Posterior cingulate gyrus (tissue), 11 donors: ENCODE measurements around the gene NDUFS1.
A peak's percentile ranks its signal among the peaks of the same experiment; 100 is the strongest.
"Not testable (repeated sequence)": the region's sequence is repeated elsewhere in the genome, so short reads cannot be mapped to it uniquely, and the experiment has no call there.

Experiments
- DNase-seq, 10 donors: peaks; one replicate each; pipeline versions ENCODE4 v3.0.0 to v3.0.0-alpha.2; 2020 to 2021; ENCODE audit warnings: mixed read lengths in 3 of 10
- intact Hi-C: fragments of 100-400 bp; cut with DNase I; formaldehyde crosslinking; loops from one replicate; pipeline ENCODE4 v1.15.1; 2023

The NDUFS1 gene

DNA sequence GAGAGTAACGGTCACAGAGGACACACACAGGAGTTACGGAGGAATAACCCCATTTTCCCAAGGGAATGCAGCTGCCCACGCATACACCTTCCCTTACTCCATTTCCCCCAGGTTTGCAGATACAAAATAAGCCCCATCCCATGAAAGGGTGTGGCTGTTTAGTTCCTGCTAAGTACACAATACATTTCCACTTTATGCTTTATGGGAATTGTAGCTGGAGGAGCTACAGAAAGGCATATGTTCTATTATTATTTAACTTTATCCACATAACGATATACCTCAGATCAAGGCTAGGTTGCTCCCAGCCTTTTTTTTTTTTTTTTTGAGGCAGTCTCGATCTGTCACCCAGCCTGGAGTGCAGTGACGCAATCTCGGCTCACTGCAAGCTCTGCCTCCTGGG, 50.5 kb downstream of the NDUFS1 start:
- intact Hi-C loops: no loop called here
- no peak for DNase-seq

DNA sequence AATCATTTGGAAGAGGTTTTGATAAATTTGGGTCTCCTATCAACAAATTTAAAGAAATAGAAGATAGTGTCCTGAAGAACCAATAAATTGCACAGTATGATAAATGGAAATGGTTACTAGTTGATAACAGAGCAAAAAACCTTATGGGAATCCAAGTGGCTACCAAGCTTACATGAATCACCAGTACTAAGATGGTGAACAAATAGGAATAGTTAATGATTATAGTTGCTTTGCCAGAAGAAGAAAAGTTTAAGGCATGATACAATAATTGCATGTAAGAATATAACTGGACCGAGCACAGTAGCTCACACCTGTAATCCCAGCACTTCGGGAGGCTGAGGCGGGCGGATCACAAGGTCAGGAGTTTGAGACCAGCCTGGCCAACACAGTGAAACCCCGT, 53.7 kb downstream of the NDUFS1 start:
- no peak for DNase-seq
- intact Hi-C loops: no loop called here

DNA sequence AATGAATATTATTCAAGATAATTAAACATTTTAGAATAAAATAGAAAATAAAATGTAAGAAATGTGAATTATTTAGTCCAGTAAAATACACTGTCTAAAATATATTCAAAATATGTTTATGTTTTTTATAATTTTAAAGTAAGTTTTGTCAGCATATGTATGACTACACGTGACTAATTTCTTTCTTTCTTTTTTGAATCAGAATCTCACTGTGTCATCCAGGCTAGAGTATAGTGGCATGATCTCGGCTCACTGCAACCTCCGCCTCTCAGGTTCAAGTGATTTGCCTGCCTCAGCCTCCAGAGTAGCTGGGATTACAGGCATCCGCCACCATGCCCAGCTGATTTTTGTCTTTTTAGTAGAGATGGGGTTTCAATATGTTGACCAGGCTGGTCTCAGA, 54.2 kb downstream of the NDUFS1 start:
- no peak for DNase-seq
- intact Hi-C loops: no loop called here

DNA sequence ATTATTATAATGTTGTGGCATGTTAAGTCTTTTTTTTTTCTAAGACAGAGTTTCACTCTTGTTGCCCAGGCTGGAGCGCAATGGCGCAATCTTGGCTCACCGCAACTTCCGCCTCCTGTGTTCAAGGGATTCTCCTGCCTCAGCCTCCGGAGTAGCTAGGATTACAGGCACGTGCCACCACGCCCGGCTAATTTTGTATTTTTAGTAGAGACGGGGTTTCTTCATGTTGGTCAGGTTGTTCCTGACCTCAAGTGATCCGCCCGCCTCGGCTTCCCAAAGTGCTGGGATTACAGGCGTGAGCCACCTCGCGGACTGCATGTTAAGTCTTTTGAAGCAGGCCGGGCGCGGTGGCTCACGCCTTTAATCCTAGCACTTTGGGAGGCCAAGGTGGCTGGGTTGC, 60.4 kb downstream of the NDUFS1 start:
- intact Hi-C loops: not testable (repeated sequence)

DNA sequence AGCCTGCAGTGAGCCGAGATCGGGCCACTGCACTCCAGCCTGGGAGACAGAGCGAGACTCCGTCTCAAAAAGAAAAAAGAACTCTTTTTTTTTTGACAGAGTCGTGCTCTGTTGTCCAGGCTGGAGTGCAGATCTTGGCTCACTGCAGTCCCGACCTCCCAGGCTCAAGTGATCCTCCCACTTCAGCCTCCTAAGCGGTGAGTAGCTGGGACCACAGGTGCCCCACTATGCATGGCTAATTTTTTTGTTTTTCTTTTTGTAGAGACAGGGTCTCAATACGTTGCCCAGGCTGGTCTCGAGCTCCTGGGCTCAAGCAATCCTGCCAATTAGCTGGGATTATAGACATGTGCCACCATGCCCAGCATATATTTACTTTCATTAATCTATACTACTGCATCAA, 60.8 kb downstream of the NDUFS1 start:
- intact Hi-C loops: no loop called here
- DNase-seq: no peak

More for the DNA sequence above, 60.4 kb downstream of the NDUFS1 start:
- not testable (repeated sequence) for DNase-seq

DNA sequence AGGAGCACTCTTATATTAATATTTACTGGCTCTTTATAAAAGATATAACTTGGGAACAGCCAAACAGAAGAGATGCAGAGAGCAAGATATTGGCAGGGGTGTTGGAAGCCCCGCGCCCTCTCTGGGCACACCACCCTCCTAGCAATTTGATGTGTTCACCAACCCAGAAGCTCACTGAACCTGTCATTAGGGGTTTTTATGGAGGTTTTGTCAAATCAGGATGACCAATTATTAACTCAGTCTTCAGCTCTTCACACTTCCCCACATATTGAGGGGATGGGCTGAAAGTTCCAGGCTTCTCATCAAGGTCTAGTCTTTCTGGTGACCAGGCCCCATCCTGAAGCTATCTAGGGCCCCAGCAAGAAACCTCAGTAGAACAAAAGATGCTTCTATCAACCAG, 62.4 kb downstream of the NDUFS1 start:
- intact Hi-C loops: no loop called here
- DNase-seq: no peak

DNA sequence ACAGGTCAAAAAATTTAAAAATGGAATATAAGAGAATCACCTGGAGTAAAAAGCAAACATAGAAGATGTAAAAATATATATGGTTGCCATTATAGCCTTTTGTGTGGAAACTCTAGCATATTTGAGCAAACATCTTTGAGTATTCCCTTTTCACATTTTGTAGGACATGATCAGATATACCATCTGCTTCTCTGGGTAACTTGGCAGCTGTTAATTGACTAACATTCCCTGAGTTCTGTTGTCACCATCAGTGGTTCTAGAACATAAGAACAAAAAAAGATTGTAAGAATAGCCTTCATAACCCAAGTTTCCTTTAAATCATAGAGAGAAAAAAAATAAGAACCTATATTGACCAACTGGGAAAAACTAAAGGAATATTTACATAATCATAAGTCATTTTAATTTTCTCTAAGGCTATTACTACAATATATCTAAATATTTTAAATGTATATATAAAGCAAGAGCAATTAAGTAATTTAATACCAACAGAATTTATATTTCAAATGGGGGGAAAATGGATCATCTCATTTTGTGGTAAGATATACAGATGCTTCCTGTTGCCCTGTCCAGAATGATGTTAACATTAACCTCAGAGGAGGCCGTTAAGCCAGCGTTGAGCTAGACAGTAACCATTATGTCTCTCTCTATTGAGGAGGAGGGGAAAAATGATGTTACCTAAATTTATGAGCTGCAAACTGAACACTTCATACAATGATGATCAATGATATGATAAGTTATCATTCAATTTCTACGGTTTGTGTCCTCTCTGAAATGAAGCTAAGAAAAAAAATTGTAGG, 63.5 kb downstream of the NDUFS1 start:
- intact Hi-C loops: no loop called here
- DNase-seq: no peak

DNA sequence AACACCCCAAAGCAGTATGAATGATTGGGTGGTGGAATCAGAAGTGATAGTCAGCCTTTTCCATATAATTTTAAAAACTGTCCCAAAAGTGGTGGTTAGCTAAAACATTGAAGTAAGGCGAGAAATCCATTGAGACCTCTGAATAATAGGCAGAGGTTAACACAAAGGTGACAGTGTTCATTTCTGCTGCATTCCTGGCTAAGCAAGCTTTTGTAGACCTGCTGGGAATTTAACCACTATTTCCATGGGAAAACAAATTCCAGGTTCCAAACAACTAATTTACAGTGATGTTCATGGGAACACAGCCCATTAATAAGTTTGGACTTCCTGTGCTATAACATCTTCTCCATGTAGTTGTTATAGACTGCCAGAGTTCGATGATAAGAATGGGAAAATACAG, 66.9 kb downstream of the NDUFS1 start:
- intact Hi-C loops: no loop called here
- no peak for DNase-seq

DNA sequence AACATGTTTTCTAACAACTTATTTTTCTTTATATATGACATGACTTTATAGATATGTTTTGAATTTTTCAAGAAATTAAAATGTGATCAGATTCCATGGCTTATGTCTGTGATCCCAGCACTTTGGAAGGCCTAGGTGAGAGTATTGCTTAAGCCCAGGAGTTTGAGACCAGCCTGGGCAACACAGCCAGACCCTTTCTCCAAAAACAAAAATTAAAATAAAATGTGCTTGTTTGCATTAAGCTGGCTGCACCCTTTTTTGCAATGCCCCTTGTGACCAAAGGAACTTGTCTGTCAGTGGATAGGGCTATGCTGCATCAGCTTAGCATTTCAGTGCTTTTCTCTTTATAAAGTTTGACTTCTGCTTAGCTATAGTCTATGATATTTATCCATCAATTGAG, 71.0 kb downstream of the NDUFS1 start:
- DNase-seq: no peak
- intact Hi-C loops: loop anchor here (10.0 kb wide), 1 partner anchor 357 kb away; the partner anchor contains the start of gene ADAM23

DNA sequence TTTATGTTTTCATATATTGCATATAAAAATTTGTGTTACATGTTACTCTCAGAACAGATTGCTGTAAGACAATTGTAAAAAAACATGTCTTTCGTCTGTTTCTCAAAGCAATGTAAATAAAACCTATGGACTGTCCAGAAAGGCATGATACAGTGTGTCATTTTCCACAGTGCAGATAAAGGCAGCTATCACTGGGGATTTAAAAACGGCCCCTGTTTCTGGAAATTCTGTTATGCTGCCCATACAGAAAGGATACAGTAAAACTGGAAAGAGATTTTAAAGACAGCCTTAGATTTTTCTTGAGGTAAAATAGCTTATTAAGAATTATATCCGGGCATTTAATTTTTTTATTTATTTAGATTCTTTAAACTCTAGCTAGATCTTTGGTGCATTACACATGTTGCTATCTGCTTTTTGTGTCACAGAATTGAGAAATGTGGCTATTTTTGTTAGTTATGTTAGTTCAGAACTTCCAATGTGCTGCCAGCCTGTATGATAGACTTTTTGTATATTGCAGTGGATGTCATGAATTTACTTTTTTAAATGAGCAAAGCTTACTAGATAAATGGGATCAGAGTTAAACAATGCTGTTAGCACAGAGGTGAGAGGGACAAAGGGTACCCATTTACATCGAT, 72.4 kb downstream of the NDUFS1 start:
- no peak for DNase-seq
- intact Hi-C loops: loop anchor here (1.0 to 10.0 kb wide), 2 partner anchors 72 to 358 kb away; partner anchors contain the start of genes ADAM23, EEF1B2 and NDUFS1

DNA sequence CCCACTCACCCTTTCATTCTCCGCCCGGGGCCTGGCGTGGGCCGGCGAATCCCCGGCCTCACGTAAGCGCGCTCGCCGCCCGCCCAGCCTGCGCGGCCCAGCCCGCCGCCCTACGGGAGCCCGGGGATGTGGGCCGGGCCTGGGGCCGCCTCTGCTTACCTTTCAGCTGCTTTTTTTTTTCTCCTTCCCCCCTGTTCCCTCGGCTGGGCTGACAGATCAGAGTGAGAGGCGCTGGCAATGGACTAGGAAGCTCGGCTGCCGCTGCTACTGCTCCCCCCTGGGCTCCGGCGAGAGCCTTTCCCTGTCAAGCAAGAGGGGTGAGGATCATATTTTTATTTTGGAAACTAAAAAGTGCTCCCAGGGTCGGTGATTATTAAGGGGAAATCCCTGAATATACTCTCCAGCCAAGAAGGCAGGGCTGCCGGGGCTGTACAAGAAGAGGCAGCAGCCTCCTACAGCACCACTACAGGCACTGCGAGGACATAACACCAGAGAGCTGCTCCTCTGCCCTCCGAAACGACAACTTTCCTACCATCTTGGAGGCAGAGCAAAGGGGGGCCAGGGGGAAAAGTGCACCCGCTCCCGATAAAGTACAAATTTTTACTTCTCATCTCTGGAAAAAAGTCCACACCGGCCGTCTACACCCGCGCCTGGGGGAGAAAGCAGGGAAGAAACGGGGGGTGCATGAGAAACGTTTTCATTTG, 73.3 kb downstream of the NDUFS1 start, which contains the start of gene INO80D:
INO80D (minus strand) TSS at position 433 of the 704 bp plus-strand sequence. CDS start 23,158 bp downstream, outside the sequence.
- intact Hi-C loops: loop anchor here (1.0 to 10.0 kb wide), 2 partner anchors 73 to 359 kb away; partner anchors contain the start of genes ADAM23, EEF1B2 and NDUFS1
- DNase-seq: peak; percentile 57 to 95 (median 71)

DNA sequence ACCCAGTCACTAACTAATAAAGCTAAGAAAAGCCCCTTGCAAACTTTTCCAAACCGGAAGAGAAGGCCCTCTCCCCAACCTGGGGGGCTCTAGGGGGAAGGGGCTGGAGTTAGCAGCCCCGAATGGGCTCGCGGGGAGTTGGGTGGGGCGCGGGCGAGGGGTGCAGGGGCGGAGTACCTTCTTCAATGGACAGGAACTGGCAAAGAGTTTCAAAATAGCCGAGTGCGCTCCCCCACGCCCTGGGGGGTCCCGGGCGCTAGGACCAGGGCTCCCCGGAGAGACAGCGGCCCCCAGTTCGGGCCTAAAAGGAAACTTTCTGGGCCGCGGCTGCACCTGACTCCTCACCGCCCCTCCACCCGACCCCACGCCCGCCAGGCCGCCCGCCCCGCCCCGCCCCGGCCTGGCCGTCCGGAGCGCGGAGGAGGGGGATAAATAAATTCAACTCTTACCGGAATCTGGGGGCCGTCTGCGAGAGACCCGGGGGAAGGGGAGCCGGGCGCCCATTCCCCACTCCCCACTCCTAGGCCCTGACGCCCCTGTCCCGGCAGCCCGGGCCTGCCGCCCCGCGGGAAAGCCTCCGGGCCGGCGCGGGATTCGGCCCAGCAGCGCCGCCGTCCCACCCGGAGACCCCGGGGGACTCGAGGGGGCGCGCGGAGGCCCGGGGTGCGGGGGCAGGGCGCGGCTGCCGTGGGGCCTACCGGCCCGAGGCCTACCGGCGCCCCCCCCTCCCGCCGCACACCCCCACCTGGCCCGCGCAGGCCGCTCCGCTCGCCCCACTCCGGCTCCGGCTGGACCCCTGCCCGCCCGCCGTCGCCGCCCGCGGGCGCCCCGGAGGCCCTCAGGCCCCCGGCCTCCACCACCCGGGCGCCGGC, 74.1 kb downstream of the NDUFS1 start:
- intact Hi-C loops: loop anchor here (10.0 kb wide), 1 partner anchor 360 kb away; the partner anchor contains the start of gene ADAM23
- peak in 4 of 10 donors; percentile 17 to 88 (median 58) for DNase-seq

DNA sequence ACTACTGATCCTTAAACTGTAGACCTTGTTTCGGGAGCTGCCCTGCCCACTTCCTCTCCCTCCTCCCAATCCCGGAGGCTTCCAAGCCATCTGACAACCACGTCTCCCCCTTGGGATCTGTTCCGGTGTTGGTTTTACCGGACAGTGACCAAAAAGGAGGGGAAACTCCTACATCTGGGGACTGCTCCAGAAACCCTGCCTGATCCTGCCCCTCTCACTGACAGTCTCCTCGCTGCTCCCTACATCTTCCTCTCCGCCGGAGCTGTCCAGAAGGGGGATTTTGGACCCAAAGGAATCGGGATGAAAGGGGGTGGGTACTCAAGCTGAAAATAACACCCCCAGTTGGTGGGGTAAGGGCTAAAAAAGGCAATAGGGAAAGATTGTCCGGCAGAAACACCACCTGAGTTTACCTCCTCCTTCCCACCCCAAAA, 74.8 kb downstream of the NDUFS1 start:
- intact Hi-C loops: loop anchor here (10.0 kb wide), 1 partner anchor 360 kb away; the partner anchor contains the start of gene ADAM23
- peak in 8 of 10 donors; percentile 18 to 92 (median 43) for DNase-seq

DNA sequence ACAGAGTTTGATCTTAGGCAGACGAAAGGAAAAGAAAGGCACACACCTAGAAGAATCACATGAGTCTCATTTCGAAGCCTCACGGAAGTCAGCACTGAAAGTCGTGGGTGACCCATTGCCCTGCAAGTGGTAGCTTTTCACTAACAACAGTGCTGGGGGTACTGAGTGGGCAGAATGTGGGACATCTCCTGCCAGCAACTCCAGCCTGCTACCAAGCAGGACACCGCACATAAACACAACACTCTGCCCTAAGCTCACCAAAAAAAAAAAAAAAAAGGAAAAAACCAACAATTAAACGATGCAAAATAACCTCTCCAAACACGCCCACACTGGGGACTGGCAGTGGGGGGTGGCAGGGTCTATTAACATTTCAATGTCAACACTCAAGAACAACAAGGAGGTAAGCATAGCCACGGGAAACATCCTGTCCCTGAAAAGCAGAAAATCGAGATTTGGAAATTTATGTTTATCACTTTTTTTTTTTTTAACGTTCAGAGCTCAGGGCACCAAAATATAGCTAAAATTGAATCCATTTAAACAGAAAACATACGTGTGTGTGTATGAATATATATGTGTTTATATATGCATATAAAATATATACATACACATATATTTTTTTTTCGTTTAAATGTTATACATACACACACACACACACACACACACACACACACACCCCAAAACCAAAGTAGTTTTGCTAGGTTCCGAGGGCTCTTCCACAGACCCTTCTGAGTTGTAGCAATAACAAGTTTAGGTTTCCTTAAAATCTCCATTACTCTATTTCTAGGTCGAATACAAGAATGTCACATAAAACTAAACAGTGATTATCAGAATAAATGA, 75.4 kb downstream of the NDUFS1 start:
- DNase-seq: no peak
- intact Hi-C loops: loop anchor here (10.0 kb wide), 1 partner anchor 361 kb away; the partner anchor contains the start of gene ADAM23

DNA sequence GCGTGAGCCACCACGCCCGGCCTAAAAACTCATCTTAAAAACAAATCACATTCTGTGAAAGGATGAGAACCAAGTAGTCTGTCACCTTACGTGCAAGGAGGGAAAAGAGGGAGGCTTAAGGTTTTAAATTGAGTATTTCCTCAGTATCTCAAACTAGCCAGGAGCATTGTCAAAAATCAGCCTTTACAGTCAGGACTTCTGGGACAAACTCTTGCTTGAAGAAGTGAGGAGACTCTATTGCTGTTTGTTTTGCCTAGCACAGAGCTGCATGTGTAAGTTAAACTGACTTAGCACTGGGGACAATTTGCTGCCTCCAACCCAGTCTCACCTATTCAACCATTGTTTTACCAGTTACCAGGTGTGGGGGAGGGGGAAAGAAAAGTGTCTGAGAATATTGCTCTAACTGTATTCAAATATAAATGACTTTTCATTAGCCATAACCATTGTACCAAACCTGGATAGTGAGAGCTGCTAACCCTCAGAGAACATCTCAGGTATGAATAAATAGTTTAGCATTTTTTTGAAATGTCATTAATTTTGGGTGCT, 76.9 kb downstream of the NDUFS1 start:
- no peak for DNase-seq
- intact Hi-C loops: loop anchor here (10.0 kb wide), 1 partner anchor 362 kb away; the partner anchor contains the start of gene ADAM23

DNA sequence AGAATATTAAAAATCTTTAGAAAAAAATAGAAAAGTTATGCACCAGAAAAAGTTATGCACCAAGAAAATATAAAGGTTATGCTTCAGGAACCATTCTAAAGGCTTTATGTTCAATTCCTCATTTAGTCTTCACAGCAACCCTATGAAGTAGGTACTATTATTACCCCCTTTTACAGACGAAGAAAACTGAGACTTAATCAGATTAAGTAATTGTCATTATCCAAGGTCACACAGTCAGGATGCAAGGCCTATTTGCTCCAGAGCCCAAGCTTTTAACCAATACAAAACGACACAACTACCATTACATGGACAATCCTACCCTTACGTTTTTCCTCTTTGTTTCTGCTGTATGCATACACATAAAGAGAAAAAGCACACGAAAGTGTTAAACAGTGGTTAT, 78.3 kb downstream of the NDUFS1 start:
- DNase-seq: no peak
- intact Hi-C loops: loop anchor here (10.0 kb wide), 1 partner anchor 364 kb away; the partner anchor contains the start of gene ADAM23

DNA sequence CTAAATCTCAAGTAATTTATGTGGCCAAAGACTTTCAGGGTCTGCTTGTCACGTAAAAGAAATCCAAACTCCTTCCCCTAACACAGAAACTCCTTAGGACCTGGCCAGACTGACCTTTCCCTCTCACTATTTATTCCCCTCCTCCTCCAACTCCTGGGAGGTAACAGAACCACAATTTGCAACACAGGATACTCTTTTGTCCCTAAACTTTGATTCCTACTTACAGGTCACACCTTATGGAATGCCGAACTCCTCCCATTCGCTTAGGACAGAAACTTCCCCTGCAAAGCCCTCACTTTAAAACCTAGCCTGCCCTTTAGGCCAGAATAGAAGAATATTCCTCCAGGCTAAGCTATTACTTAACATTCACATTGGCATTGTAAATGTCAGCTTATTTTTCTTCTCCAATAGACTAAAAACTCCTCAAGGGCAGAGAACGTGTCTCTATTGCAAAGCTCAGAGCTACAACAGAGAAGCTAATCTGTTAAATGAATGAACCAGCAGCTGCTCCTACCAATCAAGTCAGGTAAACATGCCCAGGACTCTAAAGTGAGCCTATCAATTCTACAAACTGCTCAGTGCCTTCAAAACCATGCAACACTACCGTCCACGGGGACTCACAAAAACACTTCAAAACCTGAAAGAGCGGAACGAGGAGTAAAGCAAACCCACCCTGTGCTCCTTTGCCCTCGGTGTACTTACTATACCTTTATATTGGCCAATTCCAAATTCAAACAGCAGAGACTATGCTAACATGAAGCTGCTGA, 79.4 kb downstream of the NDUFS1 start:
- intact Hi-C loops: loop anchor here (10.0 kb wide), 1 partner anchor 365 kb away; the partner anchor contains the start of gene ADAM23
- no peak for DNase-seq
